Prostate gland (tissue), 2 donors: Measurements from ENCODE around the gene CCNJL.

Experiments used
- CTCF ChIP-seq, 4 experiments: fragments of 200-600 bp in 2 of 4; fragments of 450-650 bp in 2 of 4; sonication (generic) in 2 of 4; IDR thresholded peaks; 1 replicate in 3 of 4; 2 replicates in 1 of 4; pipeline ENCODE4 v1.5.1; 2016 to 2019; ENCODE audit warnings: antibody characterized with exemption in 4 of 4, mild to moderate bottlenecking in 2 of 4, moderate library complexity in 2 of 4
- POLR2AphosphoS5 ChIP-seq: sonication (generic); formaldehyde crosslinking; IDR thresholded peaks from one replicate; pipeline ENCODE4 v1.6.1; 2017; ENCODE audit warnings: antibody characterized with exemption

- TF ChIP-seq POLR2AphosphoS5 (no peak), CTCF (IDR thresholded peaks at IDR 0.05) (no peak)
Observed at GRCh38 chr5:160352308-160352707, 39.9 kb upstream of the CCNJL start.
